GM12878 (cell line): ENCODE data around the gene FLACC1.

ENCODE experiments used
- CHD4 ChIP-seq: fragments of 200-600 bp; sonication (generic); IDR thresholded peaks from 2 replicates; pipeline ENCODE4 v1.6.1; 2016; ENCODE audit warnings: mild to moderate bottlenecking
- CTCF ChIP-seq, 3 experiments: IDR thresholded peaks in 2 of 3; conservative IDR thresholded peaks in 1 of 3; 2 replicates each; pipeline ENCODE4 v1.5.1; 2011; ENCODE audit warnings: low read depth in 3 of 3, low read length in 3 of 3, mild to moderate bottlenecking in 3 of 3, control low read depth in 2 of 3, moderate library complexity in 2 of 3, inconsistent platforms in 1 of 3, mixed read lengths in 1 of 3; ENCODE audit not compliant: control insufficient read depth in 2 of 3, insufficient read depth in 1 of 3; ENCODE audit errors: extremely low read depth in 1 of 3
- EGR1 ChIP-seq, 2 experiments: IDR thresholded peaks; 1 replicate in 1 of 2; 2 replicates in 1 of 2; pipeline ENCODE4 v1.6.1; 2011 to 2012; ENCODE audit warnings: low read depth in 2 of 2, low read length in 2 of 2, borderline replicate concordance in 1 of 2, mild to moderate bottlenecking in 1 of 2, moderate library complexity in 1 of 2
- JUND ChIP-seq: IDR thresholded peaks from 2 replicates; pipeline ENCODE4 v1.6.1; 2012; ENCODE audit warnings: low read depth, mild to moderate bottlenecking, low read length, improper control_type of control experiment, moderate library complexity
- POLR2A ChIP-seq: IDR thresholded peaks from 2 replicates; pipeline ENCODE4 v1.6.1; 2011; ENCODE audit warnings: low read depth, mild to moderate bottlenecking, low read length
- RBBP5 ChIP-seq: fragments of 200-600 bp; sonication (generic); conservative IDR thresholded peaks from 2 replicates; pipeline ENCODE4 v1.6.1; 2016
- RFX5 ChIP-seq: IDR thresholded peaks from 2 replicates; pipeline ENCODE4 v1.6.1; 2011; ENCODE audit warnings: low read depth, low read length, improper control_type of control experiment
- TAF1 ChIP-seq: IDR thresholded peaks from 2 replicates; pipeline ENCODE4 v1.6.1; 2011; ENCODE audit warnings: mild to moderate bottlenecking, low read depth, low read length, borderline replicate concordance
- TARDBP ChIP-seq: IDR thresholded peaks from 2 replicates; pipeline ENCODE4 v1.6.1; 2016; ENCODE audit warnings: borderline replicate concordance

- TF ChIP-seq CTCF (IDR thresholded peaks at IDR 0.05 in 2 of 3, conservative IDR thresholded peaks at IDR 0.05 in 1 of 3; ENCODE audit: control insufficient read depth in 2 of 3, extremely low read depth in 1 of 3, insufficient read depth in 1 of 3, low read depth in 3 of 3, low read length in 3 of 3) (peak in 1 of 3 experiments; percentile 30; a peak in 2 of 6 replicates), CHD4 (no peak), TARDBP (no peak), TAF1 (no peak), RFX5 (no peak), RBBP5 (no peak), EGR1 (IDR thresholded peaks at IDR 0.05; ENCODE audit: borderline replicate concordance in 1 of 2, low read depth in 2 of 2, low read length in 2 of 2) (no peak), POLR2A (no peak), JUND (no peak)
Observed at GRCh38 chr2:201258666-201259615, 98.2 kb downstream of the FLACC1 start.
